Neuron (in vitro differentiated cells): ENCODE measurements around the gene ZNF611.

ENCODE experiments used
- H2AFZ ChIP-seq: one replicate; pipeline ENCODE4 v1.6.1; 2013; ENCODE audit warnings: low read depth, mild to moderate bottlenecking, inconsistent platforms, low read length, moderate library complexity
- H3K27me3 ChIP-seq: one replicate; pipeline ENCODE4 v1.6.1; 2013; ENCODE audit warnings: low read length; ENCODE audit not compliant: insufficient read depth
- H3K36me3 ChIP-seq: one replicate; pipeline ENCODE4 v1.6.1; 2013; ENCODE audit warnings: low read length; ENCODE audit not compliant: insufficient read depth
- H3K4me1 ChIP-seq: one replicate; pipeline ENCODE4 v1.6.1; 2013; ENCODE audit warnings: low read length; ENCODE audit not compliant: insufficient read depth
- H3K4me3 ChIP-seq: 2 replicates; pipeline ENCODE4 v1.5.1; 2013; ENCODE audit warnings: mild to moderate bottlenecking, low read length, moderate library complexity
- H3K9me3 ChIP-seq: one replicate; pipeline ENCODE4 v1.6.1; 2013; ENCODE audit warnings: low read length

Gene ZNF611

GRCh38 chr19:52664461-52664860 lies 70.4 kb downstream of the ZNF611 start:
- Histone ChIP-seq H3K36me3 (peaks cover 18% of the 10 kb centered on the region), H3K4me3 (no peak overlapping the region), H3K4me1 (no peaks in the 10 kb centered on the region), H3K27me3 (no peaks in the 10 kb centered on the region), H3K9me3 (peaks cover 11% of the 10 kb centered on the region), H2AFZ (no peak overlapping the region)

DNA sequence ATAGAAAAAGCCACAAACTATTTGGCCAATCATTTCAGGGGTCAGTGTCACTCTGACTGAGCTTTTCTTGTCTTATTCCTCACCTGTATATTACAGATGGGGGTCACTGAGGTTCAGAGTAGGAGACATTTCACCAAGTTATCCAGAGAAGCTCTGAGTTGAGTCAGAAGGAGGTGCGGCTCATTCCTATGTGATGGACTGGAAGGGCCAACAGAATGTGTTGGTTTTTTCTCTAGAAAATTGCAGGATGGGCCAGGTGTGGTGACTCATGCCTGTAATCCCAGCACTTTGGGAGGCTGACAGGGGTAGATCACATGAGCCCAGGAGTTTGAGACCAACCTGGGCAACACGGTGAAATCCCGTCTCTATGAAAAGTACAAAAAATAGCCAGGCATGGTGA lies 72.2 kb downstream of the ZNF611 start:
- Histone ChIP-seq H2AFZ (no peak overlapping the region), H3K4me1 (no peaks in the 10 kb centered on the region), H3K4me3 (no peak overlapping the region), H3K36me3 (peaks cover 32% of the 10 kb centered on the region), H3K9me3 (peaks cover 14% of the 10 kb centered on the region), H3K27me3 (no peaks in the 10 kb centered on the region)

DNA sequence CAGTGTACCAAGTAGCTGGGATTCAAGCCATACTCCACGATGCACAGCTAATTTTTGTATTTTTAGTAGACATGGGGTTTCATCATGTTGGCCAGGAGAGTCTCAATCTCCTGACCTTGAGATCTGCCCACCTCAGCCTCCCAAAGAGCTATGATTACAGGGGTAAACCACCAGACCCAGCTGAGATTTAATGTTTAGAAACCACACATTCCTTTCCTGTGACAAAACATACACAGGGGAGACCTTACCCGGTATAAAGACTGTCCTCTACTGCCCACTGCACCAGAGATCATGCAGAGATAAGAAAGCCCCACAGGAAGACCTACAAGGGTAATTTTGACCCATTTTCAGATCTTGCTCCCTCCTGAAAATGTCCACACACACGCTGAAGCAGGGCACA lies 73.9 kb downstream of the ZNF611 start:
- no peak overlapping the region for H2AFZ ChIP-seq
- no peaks in the 10 kb centered on the region for H3K27me3 ChIP-seq
- H3K9me3 ChIP-seq, result peaks cover 16% of the 10 kb centered on the region
- no peaks in the 10 kb centered on the region for H3K4me1 ChIP-seq
- no peak overlapping the region for H3K4me3 ChIP-seq
- H3K36me3 ChIP-seq, result peaks cover 35% of the 10 kb centered on the region

GRCh38 chr19:52659013-52659412 lies 75.8 kb downstream of the ZNF611 start:
- Histone ChIP-seq H3K9me3 (peaks cover 23% of the 10 kb centered on the region), H3K36me3 (peaks cover 54% of the 10 kb centered on the region), H2AFZ (no peak overlapping the region), H3K27me3 (no peaks in the 10 kb centered on the region), H3K4me3 (no peak overlapping the region), H3K4me1 (no peaks in the 10 kb centered on the region)

DNA sequence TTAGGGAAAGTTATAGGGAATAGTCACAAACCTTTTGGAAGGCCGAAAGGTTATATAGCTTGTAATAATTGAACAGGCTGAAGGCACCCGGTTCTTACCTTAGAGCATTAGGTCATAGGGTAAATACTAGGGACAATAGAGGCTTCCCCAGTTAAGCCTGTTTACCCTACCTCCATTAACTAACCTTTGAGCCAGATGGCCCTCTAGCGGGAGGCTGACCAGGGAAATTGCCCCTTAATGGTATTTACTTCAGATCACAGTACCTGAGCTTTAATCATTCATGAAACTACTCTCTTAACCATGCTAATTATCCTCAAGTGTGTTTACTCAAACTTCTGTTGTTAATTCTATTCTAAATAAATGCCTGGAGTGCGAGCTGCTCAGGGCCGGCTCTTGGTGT lies 76.2 kb downstream of the ZNF611 start:
- Histone ChIP-seq H2AFZ (no peak overlapping the region), H3K4me1 (no peaks in the 10 kb centered on the region), H3K27me3 (no peaks in the 10 kb centered on the region), H3K36me3 (peaks cover 58% of the 10 kb centered on the region), H3K4me3 (no peak overlapping the region), H3K9me3 (peaks cover 25% of the 10 kb centered on the region)

DNA sequence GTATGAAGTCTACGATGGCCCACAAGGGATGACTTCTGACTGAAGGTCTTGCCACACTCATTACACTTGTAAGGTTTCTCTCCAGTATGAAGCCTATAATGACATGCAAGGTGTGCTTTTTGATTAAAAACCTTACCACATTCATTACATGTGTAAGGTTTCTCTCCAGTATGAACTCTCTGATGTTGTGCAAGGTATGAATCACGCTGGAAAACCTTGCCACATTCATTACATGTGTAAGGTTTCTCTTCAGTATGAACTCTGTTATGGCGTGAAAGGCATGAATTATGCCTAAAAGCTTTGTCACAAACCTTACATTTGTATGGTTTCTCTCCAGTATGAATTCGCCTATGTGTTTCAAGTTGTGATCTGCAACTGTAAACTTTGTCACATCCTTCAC lies 81.7 kb downstream of the ZNF611 start:
- H3K9me3 ChIP-seq, result peaks cover 26% of the 10 kb centered on the region
- H3K27me3 ChIP-seq, result no peaks in the 10 kb centered on the region
- H3K4me3 ChIP-seq, result no peak overlapping the region
- H3K4me1 ChIP-seq, result no peaks in the 10 kb centered on the region
- peaks cover 57% of the 10 kb centered on the region for H3K36me3 ChIP-seq
- H2AFZ ChIP-seq, result no peak overlapping the region
